ENCODE results near the gene CEMP1. TPM values are rescaled to one million over a fixed set of nuclear protein-coding genes. Genes with fewer than 3 reads are reported as not detected.

CEMP1 gene
- total RNA-seq, 1 donor from 2014 or later, result not detected

- H3K36me3 ChIP-seq (ENCODE audit: control insufficient read depth, insufficient read depth, low read length), result no peaks in the 10 kb centered on the region
- no peak for TF ChIP-seq CTCF (IDR thresholded peaks at IDR 0.05; ENCODE audit: insufficient read depth, low read length, severe bottlenecking)
- no peaks in the 10 kb centered on the region for H3K27me3 ChIP-seq (ENCODE audit: control insufficient read depth, insufficient read depth, low read length)
- H3K4me3 ChIP-seq (ENCODE audit: low read depth, low read length), result no peak overlapping the region
- DNase-seq (ENCODE audit: low read depth) (no peak), FAIRE-seq (no peak)
Measured at GRCh38 chr16:2507665-2508064, 23.5 kb downstream of the CEMP1 start.

- Histone ChIP-seq H3K36me3 (ENCODE audit: control insufficient read depth, insufficient read depth, low read length) (no peaks in the 10 kb centered on the region), H3K4me3 (ENCODE audit: low read depth, low read length) (no peak overlapping the region), H3K27me3 (ENCODE audit: control insufficient read depth, insufficient read depth, low read length) (no peaks in the 10 kb centered on the region)
- FAIRE-seq (no peak), DNase-seq (ENCODE audit: low read depth) (no peak)
- peak; percentile 5 for TF ChIP-seq CTCF (IDR thresholded peaks at IDR 0.05; ENCODE audit: insufficient read depth, low read length, severe bottlenecking)
Measured at GRCh38 chr16:2507052-2507659, 24.1 kb downstream of the CEMP1 start.

- no peak for TF ChIP-seq CTCF (IDR thresholded peaks at IDR 0.05; ENCODE audit: insufficient read depth, low read length, severe bottlenecking)
- no peaks in the 10 kb centered on the region for H3K36me3 ChIP-seq (ENCODE audit: control insufficient read depth, insufficient read depth, low read length)
- peak; percentile 55 for FAIRE-seq
- DNase-seq (ENCODE audit: low read depth), result no peak
- no peak overlapping the region for H3K4me3 ChIP-seq (ENCODE audit: low read depth, low read length)
- no peaks in the 10 kb centered on the region for H3K27me3 ChIP-seq (ENCODE audit: control insufficient read depth, insufficient read depth, low read length)
Measured at GRCh38 chr16:2505695-2506094, 25.5 kb downstream of the CEMP1 start.

GRCh38 chr16:2501946-2502895 is 29.0 kb downstream of the CEMP1 start:
- TF ChIP-seq CTCF (IDR thresholded peaks at IDR 0.05; ENCODE audit: insufficient read depth, low read length, severe bottlenecking), result no peak
- no peaks in the 10 kb centered on the region for H3K27me3 ChIP-seq (ENCODE audit: control insufficient read depth, insufficient read depth, low read length)
- peaks cover 2% of the 10 kb centered on the region for H3K36me3 ChIP-seq (ENCODE audit: control insufficient read depth, insufficient read depth, low read length)
- FAIRE-seq (no peak), DNase-seq (ENCODE audit: low read depth) (no peak)
- no peak overlapping the region for H3K4me3 ChIP-seq (ENCODE audit: low read depth, low read length)

- no peak overlapping the region for H3K4me3 ChIP-seq (ENCODE audit: low read depth, low read length)
- TF ChIP-seq CTCF (IDR thresholded peaks at IDR 0.05; ENCODE audit: insufficient read depth, low read length, severe bottlenecking), result peak; percentile 99
- H3K36me3 ChIP-seq (ENCODE audit: control insufficient read depth, insufficient read depth, low read length), result peaks cover 6% of the 10 kb centered on the region
- H3K27me3 ChIP-seq (ENCODE audit: control insufficient read depth, insufficient read depth, low read length), result no peaks in the 10 kb centered on the region
- FAIRE-seq (no peak), DNase-seq (ENCODE audit: low read depth) (peak; percentile 45)
Measured at GRCh38 chr16:2500918-2501750, 30.1 kb downstream of the CEMP1 start.

All from bronchial epithelial cell (primary cell).